PC-3 (cell line): Measurements from ENCODE around the gene ZNF764. TPM values are rescaled to one million over a fixed set of nuclear protein-coding genes. Genes with fewer than 3 reads are reported as not detected.
"Not testable (repeated sequence)": the region's sequence is repeated elsewhere in the genome, so short reads cannot be mapped to it uniquely, and the experiment has no call there.

Source experiments
- ATAC-seq: fragments of 200-7000 bp; cut with Tn5 transposase; 2 replicates; pipeline ENCODE4 v1.9.1; 2020; ENCODE audit warnings: mild to moderate bottlenecking, moderate library complexity
- BruUV-seq: library from RNA; stranded (reverse); fragments of 400-500 nt; replicated peaks from 2 replicates; lab custom pipeline; 2021; lab: Mats Ljungman, UMichigan
- CTCF ChIA-PET: fragments of 300-600 bp; sonication (Branson Sonifier 250); formaldehyde crosslinking; loops from one replicate; lab custom pipeline; 2022; ENCODE audit warnings: antibody characterized with exemption; lab: Charles Lee
- POLR2A ChIA-PET: fragments of 300-600 bp; sonication (Branson Sonifier 250); formaldehyde crosslinking; loops from one replicate; lab custom pipeline; 2022; ENCODE audit warnings: antibody characterized with exemption; ENCODE audit not compliant: unreplicated experiment; lab: Charles Lee
- DNase-seq: peaks from one replicate; pipeline ENCODE4 v3.0.0-alpha.2; 2015
- H2AFZ ChIP-seq: fragments of 300-600 bp; sonication (generic); 2 replicates; pipeline ENCODE4 v1.6.0; 2016; ENCODE audit warnings: antibody characterized with exemption, low read length
- H3F3A ChIP-seq: fragments of 300-600 bp; sonication (generic); one replicate; pipeline ENCODE4 v1.6.0; 2017; ENCODE audit warnings: antibody characterized with exemption, low read length, control low read depth, mild to moderate bottlenecking; ENCODE audit not compliant: unreplicated experiment
- H3K27ac ChIP-seq: fragments of 300-600 bp; sonication (generic); 2 replicates; pipeline ENCODE4 v1.5.1; 2016; ENCODE audit warnings: mild to moderate bottlenecking, low read length
- H3K27me3 ChIP-seq: fragments of 300-600 bp; sonication (generic); 2 replicates; pipeline ENCODE4 v1.6.1; 2016; ENCODE audit warnings: low read length, mixed read lengths
- H3K36me3 ChIP-seq: fragments of 300-600 bp; sonication (generic); 2 replicates; pipeline ENCODE4 v1.6.1; 2016; ENCODE audit warnings: low read depth, mixed run types, low read length, mixed read lengths
- H3K4me1 ChIP-seq: fragments of 300-600 bp; sonication (generic); 2 replicates; pipeline ENCODE4 v1.5.1; 2016; ENCODE audit warnings: low read length; ENCODE audit not compliant: insufficient read depth
- H3K4me2 ChIP-seq: fragments of 300-600 bp; sonication (generic); 2 replicates; pipeline ENCODE4 v1.6.0; 2016; ENCODE audit warnings: low read length
- H3K4me3 ChIP-seq: fragments of 300-600 bp; sonication (generic); 2 replicates; pipeline ENCODE4 v1.5.1; 2016; ENCODE audit warnings: mild to moderate bottlenecking, low read length, mixed read lengths
- H3K79me2 ChIP-seq: fragments of 300-600 bp; sonication (generic); 2 replicates; pipeline ENCODE4 v1.6.1; 2017; ENCODE audit warnings: low read length, mixed read lengths
- H3K9ac ChIP-seq: fragments of 300-600 bp; sonication (generic); 2 replicates; pipeline ENCODE4 v1.6.0; 2016; ENCODE audit warnings: mild to moderate bottlenecking, low read length
- H3K9me2 ChIP-seq: fragments of 300-600 bp; sonication (generic); replicated peaks from 2 replicates; pipeline ENCODE4 v1.6.1; 2016; ENCODE audit warnings: mixed run types, low read length, mixed read lengths
- H3K9me3 ChIP-seq: fragments of 300-600 bp; sonication (generic); 2 replicates; pipeline ENCODE4 v1.6.1; 2016; ENCODE audit warnings: low read length, mixed read lengths
- H4K20me1 ChIP-seq: fragments of 300-600 bp; sonication (generic); 2 replicates; pipeline ENCODE4 v1.6.1; 2016; ENCODE audit warnings: low read length, mixed read lengths
- EZH2 ChIP-seq: fragments of 300-600 bp; sonication (generic); IDR thresholded peaks from one replicate; pipeline ENCODE4 v1.6.1; 2017; ENCODE audit warnings: antibody characterized with exemption, mild to moderate bottlenecking, low read length; ENCODE audit not compliant: unreplicated experiment
- EZH2phosphoT487 ChIP-seq: fragments of 300-600 bp; sonication (generic); IDR thresholded peaks from 2 replicates; pipeline ENCODE4 v1.6.1; 2018; ENCODE audit warnings: mild to moderate bottlenecking, antibody characterized with exemption, low read length, borderline replicate concordance
- intact Hi-C: fragments of 100-400 bp; cut with micrococcal nuclease; formaldehyde crosslinking; loops from 2 replicates; pipeline ENCODE4 v1.9.0; 2023
- total RNA-seq: library from RNA; depleted of rRNA; stranded (reverse); fragments of >200 nt; gene quantifications from 2 replicates; pipeline ENCODE4 v1.2.3, GENCODE V29; 2014
- TF ChIP-seq, protein P1 (sequence below): fragments of 300-600 bp; sonication (generic); conservative IDR thresholded peaks from 2 replicates; pipeline ENCODE4 v1.5.1; 2017; ENCODE audit warnings: antibody characterized with exemption, low read depth, mild to moderate bottlenecking, low read length

The ZNF764 gene
- total RNA-seq, 1 experiment from 2014 or later = 8.1 TPM

- Histone ChIP-seq H3K9ac (no peak overlapping the region), H3K4me1 (peaks cover 7% of the 10 kb centered on the region), H3K79me2 (peaks cover 8% of the 10 kb centered on the region), H2AFZ (no peak overlapping the region), H4K20me1 (no peaks in the 10 kb centered on the region), H3F3A (no peaks in the 10 kb centered on the region), H3K9me2 (no peaks in the 10 kb centered on the region), H3K9me3 (no peaks in the 10 kb centered on the region), H3K4me3 (no peak overlapping the region), H3K27me3 (no peaks in the 10 kb centered on the region), H3K4me2 (no peak overlapping the region), H3K36me3 (no peaks in the 10 kb centered on the region), H3K27ac (no peak overlapping the region)
- ChIA-PET CTCF (no interaction called here), POLR2A (no interaction called here)
- BruUV-seq = no TSS peak
- TF ChIP-seq, protein P1, sequence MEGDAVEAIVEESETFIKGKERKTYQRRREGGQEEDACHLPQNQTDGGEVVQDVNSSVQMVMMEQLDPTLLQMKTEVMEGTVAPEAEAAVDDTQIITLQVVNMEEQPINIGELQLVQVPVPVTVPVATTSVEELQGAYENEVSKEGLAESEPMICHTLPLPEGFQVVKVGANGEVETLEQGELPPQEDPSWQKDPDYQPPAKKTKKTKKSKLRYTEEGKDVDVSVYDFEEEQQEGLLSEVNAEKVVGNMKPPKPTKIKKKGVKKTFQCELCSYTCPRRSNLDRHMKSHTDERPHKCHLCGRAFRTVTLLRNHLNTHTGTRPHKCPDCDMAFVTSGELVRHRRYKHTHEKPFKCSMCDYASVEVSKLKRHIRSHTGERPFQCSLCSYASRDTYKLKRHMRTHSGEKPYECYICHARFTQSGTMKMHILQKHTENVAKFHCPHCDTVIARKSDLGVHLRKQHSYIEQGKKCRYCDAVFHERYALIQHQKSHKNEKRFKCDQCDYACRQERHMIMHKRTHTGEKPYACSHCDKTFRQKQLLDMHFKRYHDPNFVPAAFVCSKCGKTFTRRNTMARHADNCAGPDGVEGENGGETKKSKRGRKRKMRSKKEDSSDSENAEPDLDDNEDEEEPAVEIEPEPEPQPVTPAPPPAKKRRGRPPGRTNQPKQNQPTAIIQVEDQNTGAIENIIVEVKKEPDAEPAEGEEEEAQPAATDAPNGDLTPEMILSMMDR = no peak
- TF ChIP-seq EZH2 (no peak), EZH2phosphoT487 (no peak)
- no peak for ATAC-seq
- intact Hi-C loops = loop anchor here (10.0 kb wide), 2 partner anchors 79 to 111 kb away; partner anchors contain the start of gene SEPHS2
- DNase-seq = no peak
Observed at GRCh38 chr16:30523768-30524574, 34.2 kb downstream of the ZNF764 start.

- H3K27me3 ChIP-seq, H3K79me2 ChIP-seq, H3K4me2 ChIP-seq, H3K36me3 ChIP-seq, DNase-seq, H3K27ac ChIP-seq, POLR2A ChIA-PET, H3K9me3 ChIP-seq, ATAC-seq, BruUV-seq, H3F3A ChIP-seq, CTCF ChIA-PET, H3K4me3 ChIP-seq, H3K4me1 ChIP-seq, H3K9ac ChIP-seq, H3K9me2 ChIP-seq, H2AFZ ChIP-seq, H4K20me1 ChIP-seq: not testable (repeated sequence)
- intact Hi-C loops = loop anchor here (10.0 kb wide), 2 partner anchors 78 to 112 kb away; partner anchors contain the start of gene SEPHS2
Observed at GRCh38 chr16:30522702-30523463, 35.3 kb downstream of the ZNF764 start.

DNA sequence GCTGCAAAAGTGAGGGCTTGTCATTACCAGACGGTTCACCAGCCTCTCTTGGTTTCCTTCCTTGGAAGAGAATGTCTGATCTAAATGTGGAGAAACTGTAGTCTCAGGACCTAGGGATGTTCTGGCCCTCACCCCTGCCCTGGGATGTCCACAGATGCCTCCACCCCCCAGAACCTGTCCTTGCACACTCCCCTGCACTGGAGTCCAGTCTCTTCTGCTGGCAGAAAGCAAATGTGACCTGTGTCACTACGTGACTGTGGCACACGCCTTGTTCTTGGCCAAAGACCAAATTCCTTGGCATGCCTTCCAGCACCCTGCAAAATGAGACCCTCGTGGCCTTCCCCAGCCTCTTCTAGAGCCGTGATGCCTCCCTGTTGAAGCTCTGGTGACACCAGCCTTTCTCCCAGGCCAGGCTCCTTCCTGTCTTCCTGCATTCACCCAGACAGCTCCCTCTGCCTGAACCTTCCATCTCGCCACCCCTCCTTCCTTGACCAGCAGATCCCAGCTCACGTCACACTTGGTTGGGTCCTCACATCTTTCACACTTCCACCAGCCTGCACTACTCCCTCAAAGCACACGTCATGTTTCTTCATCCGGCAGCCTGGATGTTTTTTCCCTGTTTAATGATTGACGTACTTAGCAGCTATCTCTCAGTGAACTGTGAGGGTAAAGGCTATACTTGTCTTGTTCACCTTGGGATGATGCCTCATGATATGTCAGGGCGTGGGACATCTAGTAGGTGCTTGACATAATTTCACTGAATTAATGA, 36.1 kb downstream of the ZNF764 start:
- Histone ChIP-seq H3K4me1 (no peaks in the 10 kb centered on the region), H2AFZ (no peak overlapping the region), H3K9ac (no peak overlapping the region), H3K27me3 (no peaks in the 10 kb centered on the region), H4K20me1 (no peaks in the 10 kb centered on the region), H3F3A (no peaks in the 10 kb centered on the region), H3K27ac (no peak overlapping the region), H3K9me2 (no peaks in the 10 kb centered on the region), H3K4me3 (no peak overlapping the region), H3K9me3 (no peaks in the 10 kb centered on the region), H3K36me3 (no peaks in the 10 kb centered on the region), H3K79me2 (peaks cover 8% of the 10 kb centered on the region), H3K4me2 (no peak overlapping the region)
- BruUV-seq = no TSS peak
- ChIA-PET CTCF (no interaction called here), POLR2A (no interaction called here)
- intact Hi-C loops = loop anchor here (10.0 kb wide), 2 partner anchors 77 to 113 kb away; partner anchors contain the start of gene SEPHS2
- no peak for ATAC-seq
- DNase-seq = no peak
- TF ChIP-seq EZH2 (no peak), EZH2phosphoT487 (no peak)
- TF ChIP-seq, protein P1 = no peak
